ENCODE data around the gene GFER.

GFER gene

DNA sequence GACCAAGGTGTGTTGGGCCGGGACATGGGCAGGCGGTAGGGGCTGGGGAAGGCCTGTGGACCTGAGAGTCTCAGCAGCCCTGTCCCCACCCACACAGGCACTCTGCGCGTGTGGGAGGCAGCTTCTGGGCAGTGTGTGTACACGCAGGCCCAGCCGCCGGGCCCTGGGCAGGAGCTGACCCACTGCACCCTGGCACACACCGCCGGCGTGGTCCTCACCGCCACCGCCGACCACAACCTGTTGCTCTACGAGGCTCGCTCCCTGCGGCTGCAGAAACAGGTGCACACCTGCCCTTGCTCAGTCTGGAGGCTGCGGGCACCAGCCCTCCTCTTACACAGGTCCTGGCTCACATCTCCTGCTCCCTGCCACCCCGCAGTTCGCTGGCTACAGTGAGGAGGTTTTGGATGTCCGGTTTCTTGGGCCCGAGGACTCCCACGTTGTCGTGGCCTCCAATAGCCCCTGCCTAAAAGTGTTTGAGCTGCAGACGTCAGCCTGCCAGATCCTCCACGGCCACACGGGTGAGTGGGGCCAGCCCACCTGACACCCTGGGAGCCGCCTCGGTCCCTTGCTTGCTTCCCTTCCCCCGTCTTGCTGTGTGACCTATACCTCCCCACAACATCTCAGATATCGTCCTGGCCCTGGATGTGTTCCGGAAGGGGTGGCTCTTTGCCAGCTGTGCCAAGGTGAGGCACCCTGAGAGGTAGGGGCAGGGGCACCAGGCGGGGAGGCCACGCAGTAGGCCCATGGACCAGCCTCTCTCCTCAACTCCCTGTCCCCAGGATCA, 8.4 kb upstream of the GFER start:
- no peak for DNase-seq

GRCh38 chr16:1976216-1976520, 7.8 kb upstream of the GFER start:
- no peak for DNase-seq

DNA sequence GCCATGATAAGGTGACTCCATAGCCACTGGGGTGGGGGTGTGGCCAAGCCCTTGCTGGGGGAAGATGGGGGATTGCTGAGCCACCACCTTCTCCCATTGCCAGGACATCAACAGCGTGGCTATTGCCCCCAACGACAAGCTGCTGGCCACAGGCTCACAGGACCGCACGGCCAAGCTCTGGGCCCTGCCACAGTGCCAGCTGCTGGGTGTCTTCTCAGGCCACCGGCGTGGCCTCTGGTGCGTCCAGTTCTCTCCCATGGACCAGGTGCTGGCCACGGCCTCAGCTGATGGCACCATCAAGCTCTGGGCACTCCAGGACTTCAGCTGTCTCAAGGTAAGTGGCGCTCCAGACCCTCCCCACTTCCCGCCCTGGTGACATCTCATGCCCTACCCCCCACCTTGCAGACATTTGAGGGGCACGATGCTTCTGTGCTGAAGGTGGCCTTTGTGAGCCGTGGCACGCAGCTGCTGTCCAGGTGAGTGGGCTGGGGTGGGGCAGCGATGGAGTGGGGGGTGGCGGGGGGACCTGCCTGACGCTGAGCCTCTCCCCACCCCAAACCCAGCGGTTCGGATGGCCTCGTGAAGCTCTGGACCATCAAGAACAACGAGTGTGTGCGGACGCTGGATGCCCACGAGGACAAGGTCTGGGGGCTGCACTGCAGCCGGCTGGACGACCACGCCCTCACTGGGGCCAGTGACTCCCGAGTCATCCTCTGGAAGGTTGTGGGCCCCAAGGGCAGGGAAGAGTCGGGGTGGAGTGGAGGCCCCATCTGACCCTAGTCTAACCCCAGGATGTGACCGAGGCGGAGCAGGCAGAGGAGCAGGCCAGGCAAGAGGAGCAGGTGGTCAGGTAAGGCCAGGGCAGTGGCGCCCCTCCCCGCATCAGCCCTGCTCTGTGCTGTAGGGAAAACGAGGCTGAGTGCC, 6.8 kb upstream of the GFER start:
- DNase-seq = no peak

DNA sequence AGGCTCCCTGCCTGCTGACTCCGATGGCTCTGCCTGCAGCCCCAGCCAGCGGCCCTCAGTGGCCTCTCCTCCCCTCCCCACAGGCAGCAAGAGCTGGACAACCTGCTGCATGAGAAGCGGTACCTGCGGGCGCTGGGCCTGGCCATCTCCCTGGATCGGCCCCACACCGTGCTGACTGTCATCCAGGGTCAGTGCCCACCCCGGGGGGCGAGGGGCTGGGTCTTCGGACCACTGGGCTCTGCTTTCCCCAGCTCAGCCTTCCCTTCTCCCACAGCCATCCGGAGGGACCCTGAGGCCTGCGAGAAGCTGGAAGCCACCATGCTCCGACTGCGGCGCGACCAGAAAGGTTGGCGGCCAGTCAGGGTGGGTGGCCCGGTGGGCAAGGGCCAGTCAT, 6.1 kb upstream of the GFER start:
- no peak for DNase-seq

GRCh38 chr16:1978476-1979120, 5.4 kb upstream of the GFER start:
- no peak for DNase-seq

DNA sequence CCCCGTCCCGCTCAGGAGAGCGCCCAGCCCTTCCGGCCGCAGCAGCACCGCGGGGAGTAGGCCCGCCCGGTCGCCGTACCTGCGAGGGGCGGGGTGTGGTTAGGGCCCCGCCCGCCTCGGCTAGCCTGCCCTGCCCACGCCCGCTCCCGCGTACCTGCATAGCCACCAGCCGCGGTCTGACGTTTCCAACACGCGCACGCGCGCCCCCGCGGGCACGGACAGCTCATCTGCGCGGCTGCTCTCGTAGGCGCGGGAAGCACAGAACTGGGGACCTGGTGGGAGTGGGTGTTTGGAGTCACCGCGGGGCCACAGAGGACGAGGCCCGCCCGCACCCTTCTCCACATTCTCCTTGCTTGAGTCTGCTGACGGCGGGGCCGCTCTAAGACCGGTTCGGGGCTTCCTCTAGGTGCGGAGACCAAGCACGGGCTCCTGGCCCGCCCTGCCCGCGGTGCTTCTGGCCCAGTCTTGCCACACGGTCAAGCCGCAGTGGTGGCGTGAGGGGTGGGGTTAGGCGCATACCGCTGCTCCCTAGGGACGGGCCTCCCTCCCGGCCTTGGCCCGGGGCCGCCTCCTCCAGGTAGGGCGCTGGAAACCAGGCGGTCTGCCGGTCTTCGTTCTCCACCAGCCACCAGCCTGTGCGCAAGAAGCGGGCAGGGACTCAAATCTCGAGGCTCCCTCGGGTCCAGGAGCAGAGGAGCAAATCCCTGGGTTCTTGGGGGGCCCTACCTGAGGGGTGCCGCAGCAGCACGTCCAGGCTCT, 4.5 kb upstream of the GFER start:
- peak; percentile 48 for DNase-seq

- DNase-seq = no peak
Measured at GRCh38 chr16:1980030-1980769, 3.8 kb upstream of the GFER start.

DNA sequence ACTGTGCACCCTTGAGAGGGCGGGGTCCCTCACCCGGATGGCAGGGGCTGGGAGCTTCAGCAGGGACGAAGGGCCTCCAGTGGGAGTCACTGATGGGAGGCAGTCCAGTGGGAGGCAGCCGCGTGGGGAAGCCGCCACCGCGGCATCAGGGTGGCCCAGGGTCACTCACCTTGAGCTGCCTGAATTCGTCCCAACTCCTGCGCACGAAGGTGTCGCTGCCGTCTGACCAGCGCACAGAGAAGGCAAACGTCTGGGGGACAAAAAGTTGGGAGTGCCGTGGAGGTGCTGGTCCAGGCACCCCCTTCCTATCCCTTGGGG, 3.3 kb upstream of the GFER start:
- DNase-seq = no peak

DNA sequence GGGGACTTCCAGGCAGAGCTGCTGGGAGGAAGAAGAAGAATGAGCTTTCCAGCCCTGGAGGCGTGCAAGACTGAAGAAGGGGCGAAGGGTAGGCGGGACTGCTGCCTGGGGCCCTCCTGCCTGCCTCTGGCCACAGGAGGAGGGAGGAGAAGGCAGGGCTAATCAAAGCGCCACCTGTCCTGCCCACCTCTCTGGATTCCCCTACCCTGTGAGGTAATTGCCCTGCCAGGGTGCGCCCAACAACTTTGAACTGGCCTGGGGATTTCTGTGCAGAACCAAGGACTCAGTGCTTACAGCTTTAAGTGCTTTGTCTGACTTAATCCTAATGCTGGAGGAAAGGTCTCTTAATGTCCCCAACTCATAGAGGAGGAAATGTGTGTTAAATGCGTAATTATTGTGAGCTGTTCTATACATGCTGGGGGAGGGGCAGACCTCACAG, 2.6 kb upstream of the GFER start, which contains the start of gene NOXO1:
Gene NOXO1, minus strand, starts transcription at position 72 of the 439 bp plus-strand sequence. CDS start 290 bp downstream, outside the sequence.
- DNase-seq = no peak

GRCh38 chr16:1982013-1982433, 2.0 kb upstream of the GFER start:
- no peak for DNase-seq

GRCh38 chr16:1982991-1983543, 926 bp upstream of the GFER start:
- no peak for DNase-seq

GRCh38 chr16:1984347-1985225, 593 bp downstream of the GFER start:
- no peak for DNase-seq

- DNase-seq = no peak
Measured at GRCh38 chr16:1985466-1986150, 1.6 kb downstream of the GFER start.

DNA sequence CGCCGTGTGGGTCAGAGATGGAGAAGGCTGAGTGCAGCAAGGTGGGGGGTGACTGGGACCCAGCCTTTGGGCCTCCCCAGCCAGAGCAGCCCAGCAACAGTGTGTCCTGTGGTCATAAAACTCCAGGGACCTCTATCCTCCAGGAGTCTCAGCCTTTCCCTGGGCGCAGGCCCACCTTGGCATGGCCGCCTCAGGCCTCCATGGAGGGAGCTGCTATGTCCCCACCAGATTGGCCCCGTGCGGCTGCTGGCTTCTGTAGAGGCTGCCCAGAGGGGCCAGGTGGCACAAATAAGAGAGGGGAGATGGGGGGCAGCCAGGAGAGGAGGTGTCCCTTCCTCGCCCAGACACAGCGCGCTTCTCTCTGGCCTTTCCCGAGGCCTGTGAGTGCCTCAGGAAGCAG, 3.2 kb downstream of the GFER start:
- DNase-seq = no peak

GRCh38 chr16:1989209-1990100, 5.5 kb downstream of the GFER start, which contains the start of gene SYNGR3:
Gene SYNGR3, plus strand, starts transcription at chr16:1989970. Its CDS starts 133 bp downstream, at chr16:1990103.
- DNase-seq = no peak

GRCh38 chr16:1990101-1990350, 6.0 kb downstream of the GFER start:
- no peak for DNase-seq

DNA sequence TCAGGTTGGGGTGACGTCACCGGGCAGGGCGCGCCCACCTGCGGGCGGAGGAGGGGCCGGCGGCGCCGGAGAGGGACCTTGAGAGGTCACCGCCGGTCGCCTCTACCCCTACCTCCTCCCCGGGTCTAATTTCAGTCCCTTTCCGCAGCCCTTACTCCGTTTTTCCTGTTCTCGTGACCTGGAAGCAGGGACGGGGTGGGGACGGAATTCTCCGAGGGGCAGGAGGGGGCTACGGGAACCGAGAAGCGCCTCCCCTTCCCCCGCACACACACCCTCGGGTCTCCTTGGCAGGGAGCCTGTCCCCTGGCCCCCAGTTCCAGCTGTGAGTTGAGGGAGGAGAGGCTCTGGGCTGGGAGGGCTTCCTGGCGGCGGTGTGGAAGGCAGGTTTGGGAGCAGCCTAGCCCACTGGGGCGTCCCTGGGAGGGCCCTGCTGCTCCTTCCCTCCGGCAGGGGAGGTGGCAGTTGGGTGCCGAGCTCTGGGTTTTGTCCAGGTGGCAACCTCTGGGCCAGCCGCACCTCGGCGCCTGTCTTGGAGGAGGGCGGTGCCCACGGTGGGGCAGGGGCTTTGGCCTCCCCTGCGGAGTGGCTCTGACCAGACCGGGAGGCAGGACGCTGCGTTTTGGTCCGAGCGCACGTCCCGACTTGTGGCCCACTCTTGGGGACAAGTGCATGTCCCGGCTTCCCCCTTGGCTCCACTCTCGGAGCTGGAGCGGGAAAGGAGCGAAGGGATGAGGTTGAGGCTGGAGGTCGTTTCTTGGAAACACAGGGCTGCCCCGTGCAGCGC, 6.5 kb downstream of the GFER start:
- peak; percentile 67 for DNase-seq

- peak; percentile 74 for DNase-seq
Measured at GRCh38 chr16:1991135-1991551, 7.2 kb downstream of the GFER start.

DNA sequence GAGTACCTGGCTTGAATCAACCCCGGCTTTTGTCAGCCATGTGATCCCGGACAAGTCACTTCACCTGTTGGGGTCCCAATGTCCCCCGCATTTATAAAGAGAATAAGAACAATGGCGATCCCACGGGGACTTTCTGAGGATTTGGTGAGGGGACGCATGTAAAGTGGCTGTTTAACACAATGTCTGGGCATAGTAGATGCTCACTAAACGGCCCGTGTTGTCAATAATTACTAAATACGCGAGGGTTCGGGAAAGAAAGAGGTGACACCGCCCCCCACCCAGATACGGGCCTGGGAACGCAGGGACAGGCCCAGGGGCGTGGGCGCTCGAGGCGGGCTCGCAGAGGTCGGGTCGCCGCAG, 7.6 kb downstream of the GFER start:
- DNase-seq = no peak
